Activated naive CD8-positive, alpha-beta T cell (primary cell): ENCODE data around the gene RBFOX1.

Source experiments
- H3K27ac Mint-ChIP-seq: one replicate; pipeline ENCODE4 v1.8.0; 2021; ENCODE audit warnings: mixed read lengths
- H3K27me3 Mint-ChIP-seq: one replicate; pipeline ENCODE4 v1.8.0; 2021; ENCODE audit warnings: mixed read lengths
- H3K36me3 Mint-ChIP-seq: one replicate; pipeline ENCODE4 v1.8.0; 2021; ENCODE audit warnings: mixed read lengths
- H3K4me1 Mint-ChIP-seq: one replicate; pipeline ENCODE4 v1.8.0; 2021; ENCODE audit warnings: low read depth, mixed read lengths
- H3K4me3 Mint-ChIP-seq: one replicate; pipeline ENCODE4 v1.8.0; 2021; ENCODE audit warnings: mild to moderate bottlenecking, mixed read lengths
- H3K9me3 Mint-ChIP-seq: one replicate; pipeline ENCODE4 v1.8.0; 2021; ENCODE audit warnings: low read depth, mixed read lengths

Gene RBFOX1

DNA sequence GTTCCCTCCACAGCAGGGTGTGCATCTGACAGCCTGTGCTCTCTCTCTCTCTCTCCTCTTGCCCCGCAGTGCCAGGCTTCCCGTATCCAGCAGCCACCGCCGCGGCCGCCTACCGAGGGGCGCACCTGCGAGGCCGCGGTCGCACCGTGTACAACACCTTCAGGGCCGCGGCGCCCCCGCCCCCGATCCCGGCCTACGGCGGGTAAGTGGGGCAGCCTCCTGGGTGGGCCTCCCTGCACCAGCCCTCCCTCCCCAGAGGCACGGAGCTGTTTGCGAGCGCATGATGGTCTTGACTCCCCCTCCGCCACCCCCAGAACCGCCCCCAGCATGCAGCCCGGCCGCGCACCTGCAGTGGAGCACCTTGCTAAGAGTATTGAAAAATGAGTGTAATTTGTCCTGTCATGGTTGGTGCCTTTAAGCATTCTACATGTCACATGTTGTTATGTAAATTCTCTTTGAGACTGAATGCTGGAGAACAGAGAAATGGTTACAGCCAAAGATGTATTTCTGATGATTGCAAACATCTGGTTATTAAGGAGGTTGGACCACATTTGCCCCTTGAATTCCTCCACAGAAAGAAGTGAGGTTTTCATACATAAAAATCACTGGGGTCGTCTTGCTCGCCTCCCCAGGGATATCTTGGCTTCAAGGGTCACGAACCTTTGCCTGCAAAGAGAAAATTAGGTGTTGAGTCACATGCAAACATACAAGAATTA, 321.3 kb downstream of the RBFOX1 start:
- Mint-ChIP-seq H3K27me3 (peaks cover 2% of the 10 kb centered on the region), H3K4me3 (no peak overlapping the region), H3K36me3 (no peaks in the 10 kb centered on the region), H3K27ac (no peak overlapping the region), H3K9me3 (peaks cover 3% of the 10 kb centered on the region), H3K4me1 (no peaks in the 10 kb centered on the region)

DNA sequence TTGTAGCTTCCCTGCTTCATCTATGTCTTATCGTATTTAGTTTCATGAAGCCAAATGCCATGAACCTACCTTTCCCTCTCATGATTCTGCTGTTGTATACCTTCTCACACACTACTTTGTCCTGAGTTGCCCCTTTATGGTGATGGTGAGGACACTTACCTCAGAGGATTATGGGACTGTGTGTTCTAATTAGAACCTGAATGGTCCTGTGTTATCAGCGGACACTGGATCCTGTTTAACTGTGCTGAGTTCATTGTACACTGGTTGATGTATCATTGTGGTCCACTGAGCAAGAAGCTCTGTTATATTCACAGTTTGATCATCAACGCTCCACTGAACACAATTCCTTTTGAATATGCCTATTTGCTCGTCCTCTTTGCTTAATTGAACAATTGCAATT, 343.0 kb downstream of the RBFOX1 start:
- H3K36me3 Mint-ChIP-seq = no peaks in the 10 kb centered on the region
- H3K9me3 Mint-ChIP-seq = no peaks in the 10 kb centered on the region
- H3K4me1 Mint-ChIP-seq = no peaks in the 10 kb centered on the region
- no peaks in the 10 kb centered on the region for H3K27me3 Mint-ChIP-seq
- H3K27ac Mint-ChIP-seq = no peak overlapping the region
- no peak overlapping the region for H3K4me3 Mint-ChIP-seq

DNA sequence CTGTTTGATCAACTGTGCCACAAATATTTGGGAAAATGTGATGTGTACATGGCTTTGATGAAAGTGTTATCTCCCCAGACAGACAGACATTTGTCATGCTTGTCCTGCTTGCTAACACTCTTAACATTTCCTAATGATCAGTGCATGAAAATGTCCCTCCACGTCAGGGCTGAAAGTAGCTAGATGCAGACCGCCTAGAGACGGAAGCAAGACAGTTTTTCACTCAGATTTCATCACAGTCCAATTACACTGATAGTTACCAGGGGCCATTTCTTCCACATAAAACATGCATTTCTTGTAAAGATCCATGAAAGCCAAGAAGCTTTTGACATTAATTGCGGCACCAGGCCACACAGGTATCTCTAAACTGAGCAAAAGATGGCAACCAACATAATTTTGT, 347.7 kb downstream of the RBFOX1 start:
- no peaks in the 10 kb centered on the region for H3K36me3 Mint-ChIP-seq

DNA sequence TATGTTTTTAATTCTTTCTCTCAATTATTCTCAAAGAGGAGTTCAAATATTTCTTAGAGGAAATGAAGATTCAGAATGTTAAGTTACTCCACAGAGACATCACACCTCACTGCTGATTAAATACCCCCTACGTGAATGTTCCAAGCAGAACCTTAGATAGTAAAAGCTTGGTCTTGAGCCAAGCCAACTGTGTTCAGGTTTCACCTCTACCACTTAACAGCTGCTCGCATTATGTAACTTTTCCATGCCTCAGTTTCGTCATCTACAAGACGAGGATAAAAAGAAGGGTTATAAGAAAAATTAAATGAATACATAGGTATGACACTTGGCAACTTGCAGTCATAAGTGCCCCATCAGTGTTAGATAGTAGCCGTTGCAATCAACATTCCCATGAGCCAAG, 356.2 kb downstream of the RBFOX1 start:
- no peaks in the 10 kb centered on the region for H3K36me3 Mint-ChIP-seq
- no peaks in the 10 kb centered on the region for H3K4me1 Mint-ChIP-seq
- no peaks in the 10 kb centered on the region for H3K27me3 Mint-ChIP-seq
- H3K9me3 Mint-ChIP-seq = peaks cover 10% of the 10 kb centered on the region
- no peak overlapping the region for H3K4me3 Mint-ChIP-seq
- H3K27ac Mint-ChIP-seq = no peak overlapping the region

More for the DNA sequence above, 347.7 kb downstream of the RBFOX1 start:
- no peak overlapping the region for H3K4me3 Mint-ChIP-seq
- peaks cover 5% of the 10 kb centered on the region for H3K9me3 Mint-ChIP-seq
- no peak overlapping the region for H3K27ac Mint-ChIP-seq
- H3K4me1 Mint-ChIP-seq = no peaks in the 10 kb centered on the region
- H3K27me3 Mint-ChIP-seq = no peaks in the 10 kb centered on the region

DNA sequence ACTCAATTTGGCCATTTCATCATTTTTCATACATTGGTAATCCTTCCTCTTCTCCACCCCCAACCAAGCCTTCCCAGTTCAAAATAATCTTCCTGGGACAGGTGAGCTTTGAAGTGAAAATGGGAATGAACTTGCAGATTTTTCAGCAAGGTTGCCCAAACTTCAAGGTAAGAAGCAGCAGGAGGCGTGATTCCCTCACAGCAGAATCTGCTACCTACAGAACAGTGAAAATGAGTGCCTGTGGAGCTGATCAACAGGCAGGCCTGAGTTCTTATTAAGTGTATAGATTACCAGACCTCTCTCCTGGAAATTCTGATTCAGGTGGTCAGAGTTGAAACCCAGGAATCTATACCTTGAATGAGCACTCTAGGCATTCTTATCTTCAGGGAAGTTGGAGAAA, 356.6 kb downstream of the RBFOX1 start:
- no peaks in the 10 kb centered on the region for H3K27me3 Mint-ChIP-seq

DNA sequence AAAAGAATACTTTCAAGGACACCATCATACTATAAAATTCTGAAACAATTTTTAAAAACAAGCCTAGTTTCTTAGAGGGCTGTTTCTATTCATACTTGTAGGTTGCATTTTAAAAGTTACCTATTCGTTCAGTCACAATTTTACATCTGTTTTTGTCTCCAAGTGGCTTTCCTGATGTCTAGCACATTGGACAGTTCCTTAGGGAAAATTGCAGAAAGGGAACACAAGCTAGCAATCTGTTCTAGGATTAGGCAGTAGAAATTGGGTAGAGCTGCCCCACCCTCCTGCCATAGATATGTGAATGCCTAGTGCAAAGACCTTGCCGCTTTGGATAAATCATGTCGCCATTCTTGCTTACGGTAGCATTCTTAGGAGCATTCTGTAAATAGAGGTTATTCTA, 358.9 kb downstream of the RBFOX1 start:
- H3K9me3 Mint-ChIP-seq = peaks cover 12% of the 10 kb centered on the region
- H3K4me3 Mint-ChIP-seq = no peak overlapping the region
- no peaks in the 10 kb centered on the region for H3K36me3 Mint-ChIP-seq
- no peaks in the 10 kb centered on the region for H3K4me1 Mint-ChIP-seq
- no peaks in the 10 kb centered on the region for H3K27me3 Mint-ChIP-seq
- no peak overlapping the region for H3K27ac Mint-ChIP-seq

More for the DNA sequence above, 356.6 kb downstream of the RBFOX1 start:
- no peaks in the 10 kb centered on the region for H3K4me1 Mint-ChIP-seq
- no peak overlapping the region for H3K4me3 Mint-ChIP-seq
- H3K9me3 Mint-ChIP-seq = peaks cover 10% of the 10 kb centered on the region
- H3K36me3 Mint-ChIP-seq = no peaks in the 10 kb centered on the region
- no peak overlapping the region for H3K27ac Mint-ChIP-seq

DNA sequence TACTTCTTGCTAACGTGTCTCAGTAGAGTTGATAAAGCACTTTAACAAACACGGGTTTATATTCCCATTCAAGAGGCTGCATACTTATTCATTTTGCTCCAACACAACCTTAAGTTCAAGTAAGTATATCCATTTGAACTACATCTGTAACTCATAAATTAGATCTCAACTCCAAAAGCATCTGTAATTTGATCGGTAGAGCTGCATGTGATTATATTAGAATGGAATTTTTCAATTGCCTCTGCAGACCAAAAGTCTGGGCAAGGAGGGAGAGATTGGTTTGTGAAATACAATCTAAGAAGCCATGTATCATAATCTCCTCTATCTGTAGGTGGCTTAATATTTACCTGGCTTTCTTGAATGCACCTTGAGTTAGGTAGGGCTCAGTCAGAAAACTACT, 371.0 kb downstream of the RBFOX1 start:
- H3K27me3 Mint-ChIP-seq = no peaks in the 10 kb centered on the region
- H3K36me3 Mint-ChIP-seq = peaks cover 2% of the 10 kb centered on the region
- H3K4me1 Mint-ChIP-seq = no peaks in the 10 kb centered on the region
- H3K27ac Mint-ChIP-seq = no peak overlapping the region
- H3K9me3 Mint-ChIP-seq = peaks cover 10% of the 10 kb centered on the region
- no peak overlapping the region for H3K4me3 Mint-ChIP-seq

DNA sequence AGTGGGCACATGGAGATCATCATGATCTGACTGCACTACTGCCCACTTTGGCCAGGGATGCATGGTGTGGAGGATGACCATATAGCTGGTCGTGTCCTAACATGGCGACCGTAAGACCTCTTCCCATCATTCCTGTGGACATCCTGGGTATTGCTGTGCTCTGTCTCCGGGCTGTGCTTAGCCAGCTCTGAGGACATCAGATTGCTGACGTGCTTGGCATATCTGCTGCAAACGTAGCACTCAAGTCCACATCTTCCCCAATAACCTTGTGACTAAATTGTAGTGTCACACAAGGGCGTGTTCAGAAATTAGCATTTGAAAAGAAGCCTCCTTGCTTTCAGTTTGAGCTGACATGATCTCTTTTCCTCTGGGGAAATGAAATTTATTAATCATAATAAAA, 373.2 kb downstream of the RBFOX1 start:
- H3K4me3 Mint-ChIP-seq = no peak overlapping the region
- H3K4me1 Mint-ChIP-seq = no peaks in the 10 kb centered on the region
- no peak overlapping the region for H3K27ac Mint-ChIP-seq
- peaks cover 18% of the 10 kb centered on the region for H3K9me3 Mint-ChIP-seq
- H3K36me3 Mint-ChIP-seq = peaks cover 2% of the 10 kb centered on the region
- H3K27me3 Mint-ChIP-seq = no peaks in the 10 kb centered on the region

DNA sequence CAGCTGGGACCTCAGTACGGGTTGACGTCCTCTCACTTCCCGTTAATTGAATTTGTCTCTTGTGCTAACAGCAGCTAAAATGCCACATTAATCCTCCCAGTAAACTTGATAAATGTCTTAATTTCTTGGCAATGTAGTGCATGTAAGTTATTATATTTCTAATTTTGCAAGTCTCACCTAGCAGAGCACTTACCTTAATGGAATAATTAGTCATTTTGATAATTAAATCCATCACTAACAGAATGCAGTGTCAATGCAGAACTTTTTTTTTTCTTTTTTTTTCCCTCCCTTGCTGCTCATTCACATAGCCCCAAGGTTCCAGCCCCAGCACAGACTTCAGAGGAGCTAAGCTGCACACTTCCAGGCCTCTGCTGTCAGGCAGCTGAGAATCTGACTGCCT, 376.5 kb downstream of the RBFOX1 start:
- Mint-ChIP-seq H3K4me3 (no peak overlapping the region), H3K27ac (no peak overlapping the region), H3K9me3 (peaks cover 11% of the 10 kb centered on the region), H3K36me3 (no peaks in the 10 kb centered on the region), H3K27me3 (no peaks in the 10 kb centered on the region), H3K4me1 (no peaks in the 10 kb centered on the region)

DNA sequence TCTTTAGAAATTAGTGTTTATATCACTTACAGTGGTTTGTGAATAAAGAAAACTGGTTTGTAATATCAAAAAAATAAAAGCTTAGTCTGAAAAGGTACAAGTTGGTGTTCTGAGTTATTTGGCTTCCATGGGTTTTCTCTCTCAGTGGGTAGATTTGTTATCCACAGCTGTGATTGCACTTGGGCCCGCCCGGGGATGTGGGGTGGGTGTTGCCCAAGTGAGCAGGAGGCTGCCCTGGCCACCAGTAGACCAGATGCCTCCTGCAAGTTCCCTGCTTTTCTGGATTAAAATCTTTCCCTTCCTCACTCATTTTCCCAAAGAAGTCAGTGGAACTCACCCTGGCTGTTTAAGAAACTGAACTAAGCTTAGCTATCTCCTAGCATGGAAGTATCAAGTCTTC, 380.6 kb downstream of the RBFOX1 start:
- Mint-ChIP-seq H3K27me3 (no peaks in the 10 kb centered on the region), H3K36me3 (no peaks in the 10 kb centered on the region), H3K4me3 (no peak overlapping the region), H3K9me3 (peaks cover 11% of the 10 kb centered on the region), H3K4me1 (no peaks in the 10 kb centered on the region), H3K27ac (no peak overlapping the region)

DNA sequence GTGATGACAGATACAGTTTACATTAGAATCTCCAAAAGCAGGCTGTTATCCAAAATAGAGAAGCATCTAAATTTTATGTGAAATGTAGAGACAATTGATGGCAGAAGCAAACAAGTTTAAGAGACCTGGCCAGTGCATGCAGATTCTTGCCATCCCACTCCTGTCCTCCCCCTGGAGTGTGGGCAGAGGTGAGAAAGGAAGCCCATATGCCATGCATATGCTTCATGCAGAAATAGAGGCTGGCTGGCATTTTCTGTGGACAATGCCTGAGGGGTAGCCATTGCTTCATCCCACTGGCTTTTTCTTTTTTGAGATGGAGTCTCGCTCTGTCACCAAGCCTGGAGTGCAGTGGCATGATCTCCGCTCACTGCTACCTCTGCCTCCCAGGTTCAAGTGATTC, 382.1 kb downstream of the RBFOX1 start:
- Mint-ChIP-seq H3K27ac (no peak overlapping the region), H3K27me3 (no peaks in the 10 kb centered on the region), H3K36me3 (no peaks in the 10 kb centered on the region), H3K4me3 (no peak overlapping the region), H3K4me1 (no peaks in the 10 kb centered on the region), H3K9me3 (no peaks in the 10 kb centered on the region)

DNA sequence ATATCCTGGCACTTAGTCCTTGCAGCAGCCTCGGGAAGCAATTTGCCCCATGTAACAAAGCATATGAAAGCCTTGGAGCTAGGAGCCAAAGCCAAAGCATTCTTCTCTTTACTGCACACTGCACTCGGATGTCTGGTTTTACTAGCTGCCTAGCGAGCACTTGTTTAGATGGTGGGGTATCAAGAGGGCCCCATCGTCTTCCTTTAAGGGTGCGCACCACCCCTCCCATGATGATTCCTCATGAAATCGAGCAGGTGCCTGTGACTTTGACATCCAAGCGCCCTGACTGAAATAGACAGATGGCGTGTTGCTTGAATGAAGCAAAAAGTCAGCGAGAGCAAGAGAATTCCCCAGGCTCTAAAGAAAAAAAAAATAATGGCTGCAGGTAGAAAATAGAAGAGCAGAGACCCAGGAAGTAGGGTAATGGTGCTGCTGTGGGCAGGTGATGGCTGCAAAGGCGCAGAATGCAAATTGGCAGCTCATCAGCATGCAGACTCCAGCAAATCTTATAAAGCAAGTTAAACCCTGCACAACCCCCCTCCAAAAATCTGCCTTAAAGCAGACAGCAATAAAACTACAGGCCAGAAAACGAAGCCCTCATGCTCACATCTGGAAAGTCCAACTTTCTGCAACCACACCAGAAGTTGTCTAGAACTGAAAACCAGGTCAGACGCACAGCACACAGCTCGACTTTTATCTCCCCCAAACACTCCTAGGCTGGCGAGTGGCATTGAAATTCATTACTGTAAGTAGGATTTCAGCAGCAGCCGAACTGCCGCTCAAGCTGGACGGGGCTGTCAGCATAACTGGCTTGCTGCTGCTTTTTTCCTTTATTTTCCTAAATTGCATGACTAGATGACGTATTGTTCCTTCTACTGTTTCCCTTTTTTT, 384.3 kb downstream of the RBFOX1 start:
- Mint-ChIP-seq H3K4me3 (no peak overlapping the region), H3K4me1 (no peaks in the 10 kb centered on the region), H3K9me3 (no peaks in the 10 kb centered on the region), H3K36me3 (no peaks in the 10 kb centered on the region), H3K27me3 (no peaks in the 10 kb centered on the region), H3K27ac (no peak overlapping the region)

DNA sequence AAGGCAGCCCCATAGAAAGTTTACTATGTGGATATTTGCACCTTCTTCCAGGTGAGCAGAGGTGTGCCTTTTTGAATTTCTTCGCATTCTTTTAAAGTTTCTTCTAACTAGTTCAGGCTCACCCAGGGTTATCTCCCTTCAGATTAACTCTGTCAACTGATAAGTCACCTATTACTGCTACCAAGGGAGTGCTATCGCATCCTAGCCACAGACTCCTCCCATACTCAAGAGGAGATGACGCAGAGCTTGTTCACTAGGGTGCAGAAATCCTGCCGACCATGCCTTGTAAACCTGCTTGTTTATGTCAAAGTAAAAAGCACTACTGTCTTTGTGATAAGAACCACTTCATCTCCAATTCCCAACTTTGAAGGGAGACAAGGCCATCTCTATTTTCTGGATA, 390.1 kb downstream of the RBFOX1 start:
- H3K27me3 Mint-ChIP-seq = peaks cover 2% of the 10 kb centered on the region
- H3K4me1 Mint-ChIP-seq = no peaks in the 10 kb centered on the region
- no peak overlapping the region for H3K4me3 Mint-ChIP-seq
- no peaks in the 10 kb centered on the region for H3K36me3 Mint-ChIP-seq
- peaks cover 3% of the 10 kb centered on the region for H3K9me3 Mint-ChIP-seq
- H3K27ac Mint-ChIP-seq = no peak overlapping the region

DNA sequence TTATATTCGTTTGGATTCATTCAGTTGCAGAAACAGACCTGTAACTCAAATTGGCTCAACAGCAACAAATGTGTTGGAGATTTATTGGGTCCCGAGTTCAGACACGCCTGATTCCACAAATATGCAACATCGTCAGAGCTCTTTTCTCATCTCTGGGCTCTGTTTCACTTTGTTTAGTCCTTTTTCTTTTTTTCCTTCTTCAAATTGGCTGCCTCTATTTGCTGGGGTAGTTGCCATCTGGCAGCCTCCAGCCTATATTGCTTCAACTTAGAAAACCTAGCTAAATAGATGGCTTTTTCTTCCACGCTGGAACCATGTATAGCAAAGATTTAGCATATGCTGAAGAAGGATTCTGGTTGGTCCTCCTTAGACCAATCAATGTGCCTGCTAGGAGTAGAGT, 398.5 kb downstream of the RBFOX1 start:
- no peak overlapping the region for H3K4me3 Mint-ChIP-seq
- no peaks in the 10 kb centered on the region for H3K4me1 Mint-ChIP-seq
- no peak overlapping the region for H3K27ac Mint-ChIP-seq
- H3K36me3 Mint-ChIP-seq = no peaks in the 10 kb centered on the region
- peaks cover 2% of the 10 kb centered on the region for H3K27me3 Mint-ChIP-seq
- H3K9me3 Mint-ChIP-seq = no peaks in the 10 kb centered on the region

DNA sequence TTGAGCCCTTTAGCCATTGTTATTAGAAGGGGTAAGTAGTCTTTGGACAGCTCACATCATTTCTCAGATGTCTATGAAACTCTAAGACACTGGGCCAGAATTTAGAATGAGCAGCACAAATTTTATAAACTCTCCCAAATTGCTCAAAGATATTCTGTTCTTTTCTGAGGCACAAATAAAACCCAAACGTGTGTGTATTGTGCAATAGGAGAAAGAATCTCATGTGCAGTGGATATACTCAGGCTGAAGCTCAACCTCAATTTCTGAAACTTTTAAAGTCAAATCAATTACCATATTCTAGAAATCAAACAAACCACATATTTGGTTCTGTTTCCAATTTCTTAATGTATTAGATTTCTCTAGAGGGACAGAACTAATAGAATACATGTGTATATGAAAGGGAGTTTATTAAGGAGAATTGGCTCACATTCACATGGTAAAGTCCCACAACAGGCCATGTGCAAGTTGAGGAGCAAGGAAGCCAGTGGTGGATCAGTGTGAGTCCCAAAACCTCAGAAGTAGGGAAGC, 403.6 kb downstream of the RBFOX1 start:
- Mint-ChIP-seq H3K27me3 (no peaks in the 10 kb centered on the region), H3K9me3 (peaks cover 7% of the 10 kb centered on the region), H3K4me3 (no peak overlapping the region), H3K36me3 (no peaks in the 10 kb centered on the region), H3K4me1 (no peaks in the 10 kb centered on the region), H3K27ac (no peak overlapping the region)
